Esophagus squamous epithelium (tissue), 5 donors: ENCODE data around the gene TCF15. TPM values are rescaled to one million over a fixed set of nuclear protein-coding genes. Genes with fewer than 3 reads are reported as not detected.

Source experiments
- DNase-seq: peaks from one replicate; lab custom pipeline; 2025; lab: John Stamatoyannopoulos, UW
- H3K27ac ChIP-seq, 4 donors: fragments of 200-600 bp; sonication (generic); one replicate each; pipeline ENCODE4 v1.5.1; 2016 to 2019; ENCODE audit warnings: mild to moderate bottlenecking in 1 of 4
- H3K27me3 ChIP-seq, 4 donors: fragments of 200-600 bp; sonication (generic); 1 replicate in 3 of 4; 2 replicates in 1 of 4; pipeline versions ENCODE4 v1.5.1 to v1.6.0; 2017 to 2021; ENCODE audit warnings: antibody characterized with exemption in 1 of 4
- H3K36me3 ChIP-seq, 3 donors: fragments of 200-600 bp; sonication (generic); one replicate each; pipeline ENCODE4 v1.5.1; 2016 to 2019
- H3K4me1 ChIP-seq, 3 donors: fragments of 200-600 bp; sonication (generic); one replicate each; pipeline ENCODE4 v1.5.1; 2017 to 2019
- H3K4me3 ChIP-seq, 4 donors: fragments of 200-600 bp; sonication (generic); 1 replicate in 3 of 4; 2 replicates in 1 of 4; pipeline ENCODE4 v1.5.1; 2016 to 2019; ENCODE audit warnings: mild to moderate bottlenecking in 2 of 4, moderate library complexity in 1 of 4
- H3K9me3 ChIP-seq, 3 donors: fragments of 200-600 bp; sonication (generic); one replicate each; pipeline ENCODE4 v1.5.1; 2016 to 2019
- CTCF ChIP-seq, 6 experiments: fragments of 450-650 bp in 4 of 6; fragments of 200-600 bp in 2 of 6; sonication (generic) in 2 of 6; IDR thresholded peaks; one replicate each; pipeline ENCODE4 v1.5.1; 2016 to 2019; ENCODE audit warnings: antibody characterized with exemption in 6 of 6, mild to moderate bottlenecking in 4 of 6, moderate library complexity in 4 of 6
- POLR2A ChIP-seq, 4 donors: fragments of 450-650 bp; IDR thresholded peaks; one replicate each; pipeline ENCODE4 v1.6.1; 2017; ENCODE audit warnings: antibody characterized with exemption in 4 of 4, mild to moderate bottlenecking in 4 of 4, moderate library complexity in 3 of 4
- whole genome bisulfite sequencing, 2 donors: methylation state at CpG; one replicate each; pipeline ENCODE4 v1.1.5; 2018; 5-methylcytosine and 5-hydroxymethylcytosine counted together
- intact Hi-C: fragments of 100-400 bp; cut with DNase I; formaldehyde crosslinking; loops from one replicate; pipeline ENCODE4 v1.15.0; 2022
- total RNA-seq, 4 donors: library from RNA; depleted of rRNA; stranded (reverse); fragments of >200 nt; gene quantifications; one replicate each; pipeline ENCODE4 v1.1.0, GENCODE V29; 2016
- donor health status: DM: yes; HTN: yes; CAD: no.

TCF15 gene
- total RNA-seq, 4 donors from 2014 or later: not detected

GRCh38 chr20:621125-621756 is 11.1 kb upstream of the TCF15 start:
- intact Hi-C loops: no loop called here
- H3K9me3 ChIP-seq: peaks cover 0 to 12% (median 3%) of the 10 kb centered on the region in 3 donors
- WGBS, 2 donors: 24 to 25% methylated on average over 4 to 5 of the region's 5 CpGs
- DNase-seq: no peak
- H3K4me3 ChIP-seq: no peak overlapping the region
- no peak overlapping the region for H3K27ac ChIP-seq
- no peak for TF ChIP-seq POLR2A (IDR thresholded peaks at IDR 0.05)
- TF ChIP-seq CTCF (IDR thresholded peaks at IDR 0.05): no peak
- no peaks in the 10 kb centered on the region for H3K36me3 ChIP-seq
- H3K4me1 ChIP-seq: no peaks in the 10 kb centered on the region
- peaks cover 0 to 89% (median 0%) of the 10 kb centered on the region in 4 donors for H3K27me3 ChIP-seq

GRCh38 chr20:620246-620645 is 10.1 kb upstream of the TCF15 start:
- no peak for DNase-seq
- intact Hi-C loops: no loop called here
- no peaks in the 10 kb centered on the region for H3K4me1 ChIP-seq
- 22 to 34% methylated on average over 5 of the region's 7 CpGs for WGBS, 2 donors
- TF ChIP-seq CTCF (IDR thresholded peaks at IDR 0.05) (no peak), POLR2A (IDR thresholded peaks at IDR 0.05) (no peak)
- H3K9me3 ChIP-seq: peaks cover 0 to 12% (median 3%) of the 10 kb centered on the region in 3 donors
- no peaks in the 10 kb centered on the region for H3K36me3 ChIP-seq
- no peak overlapping the region for H3K4me3 ChIP-seq
- peaks cover 0 to 93% (median 0%) of the 10 kb centered on the region in 4 donors for H3K27me3 ChIP-seq
- H3K27ac ChIP-seq: no peak overlapping the region

GRCh38 chr20:618980-619379 is 8.9 kb upstream of the TCF15 start:
- no peak for DNase-seq
- H3K27ac ChIP-seq: no peak overlapping the region
- H3K27me3 ChIP-seq: peaks cover 0 to 91% (median 0%) of the 10 kb centered on the region in 4 donors
- no peak overlapping the region for H3K4me3 ChIP-seq
- no peaks in the 10 kb centered on the region for H3K4me1 ChIP-seq
- H3K9me3 ChIP-seq: peaks cover 0 to 12% (median 3%) of the 10 kb centered on the region in 3 donors
- 44 to 47% methylated on average over 5 of the region's 5 CpGs for WGBS, 2 donors
- TF ChIP-seq POLR2A (IDR thresholded peaks at IDR 0.05) (no peak), CTCF (IDR thresholded peaks at IDR 0.05) (no peak)
- intact Hi-C loops: no loop called here
- no peaks in the 10 kb centered on the region for H3K36me3 ChIP-seq

- Histone ChIP-seq H3K36me3 (no peaks in the 10 kb centered on the region), H3K9me3 (peaks cover 0 to 12% (median 3%) of the 10 kb centered on the region in 3 donors), H3K27ac (no peak overlapping the region), H3K4me1 (no peaks in the 10 kb centered on the region), H3K4me3 (no peak overlapping the region), H3K27me3 (peaks cover 0 to 89% (median 0%) of the 10 kb centered on the region in 4 donors)
- TF ChIP-seq CTCF (IDR thresholded peaks at IDR 0.05) (no peak), POLR2A (IDR thresholded peaks at IDR 0.05) (no peak)
- WGBS, 2 donors: 65 to 85% methylated on average over 4 of the region's 4 CpGs
- DNase-seq: no peak
- intact Hi-C loops: no loop called here
Measured at GRCh38 chr20:617934-618690, 8.0 kb upstream of the TCF15 start.

DNA sequence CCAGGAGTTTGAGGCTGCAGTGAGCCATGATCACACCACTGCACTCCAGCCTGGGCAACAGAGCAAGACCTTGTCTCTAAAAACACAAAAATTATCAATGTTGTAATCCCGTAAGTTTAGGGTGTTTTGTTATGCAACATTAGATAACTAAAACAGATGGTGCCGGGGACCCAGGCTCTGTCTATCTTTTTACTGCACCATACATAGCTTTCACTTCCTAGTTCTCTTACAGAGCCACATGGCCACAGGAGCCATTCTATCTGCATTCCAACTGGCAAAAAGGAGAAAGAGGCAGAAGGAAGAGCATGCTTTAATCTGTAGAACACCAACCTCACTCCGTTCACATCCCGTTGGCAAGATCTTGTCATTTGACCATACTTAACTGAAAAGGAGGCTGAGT is 5.4 kb upstream of the TCF15 start:
- intact Hi-C loops: no loop called here
- H3K27me3 ChIP-seq: peaks cover 0 to 89% (median 2%) of the 10 kb centered on the region in 4 donors
- 68 to 82% methylated on average over 4 of the region's 4 CpGs for WGBS, 2 donors

More for the DNA sequence above, 5.4 kb upstream of the TCF15 start:
- TF ChIP-seq POLR2A (IDR thresholded peaks at IDR 0.05) (no peak), CTCF (IDR thresholded peaks at IDR 0.05) (no peak)
- Histone ChIP-seq H3K36me3 (no peaks in the 10 kb centered on the region), H3K27ac (no peak overlapping the region), H3K4me3 (no peak overlapping the region), H3K9me3 (peaks cover 0 to 12% (median 3%) of the 10 kb centered on the region in 3 donors), H3K4me1 (peaks cover 0 to 12% (median 0%) of the 10 kb centered on the region in 3 donors)
- DNase-seq: no peak
